HG03039 (cell line): ENCODE results near the gene SLC9A5.

Experiments
- ATAC-seq: cut with Tn5 transposase; IDR thresholded peaks from one replicate; pipeline ENCODE4 v1.9.1; 2021; ENCODE audit warnings: mild to moderate bottlenecking, moderate library complexity; ENCODE audit not compliant: unreplicated experiment

The SLC9A5 gene

DNA sequence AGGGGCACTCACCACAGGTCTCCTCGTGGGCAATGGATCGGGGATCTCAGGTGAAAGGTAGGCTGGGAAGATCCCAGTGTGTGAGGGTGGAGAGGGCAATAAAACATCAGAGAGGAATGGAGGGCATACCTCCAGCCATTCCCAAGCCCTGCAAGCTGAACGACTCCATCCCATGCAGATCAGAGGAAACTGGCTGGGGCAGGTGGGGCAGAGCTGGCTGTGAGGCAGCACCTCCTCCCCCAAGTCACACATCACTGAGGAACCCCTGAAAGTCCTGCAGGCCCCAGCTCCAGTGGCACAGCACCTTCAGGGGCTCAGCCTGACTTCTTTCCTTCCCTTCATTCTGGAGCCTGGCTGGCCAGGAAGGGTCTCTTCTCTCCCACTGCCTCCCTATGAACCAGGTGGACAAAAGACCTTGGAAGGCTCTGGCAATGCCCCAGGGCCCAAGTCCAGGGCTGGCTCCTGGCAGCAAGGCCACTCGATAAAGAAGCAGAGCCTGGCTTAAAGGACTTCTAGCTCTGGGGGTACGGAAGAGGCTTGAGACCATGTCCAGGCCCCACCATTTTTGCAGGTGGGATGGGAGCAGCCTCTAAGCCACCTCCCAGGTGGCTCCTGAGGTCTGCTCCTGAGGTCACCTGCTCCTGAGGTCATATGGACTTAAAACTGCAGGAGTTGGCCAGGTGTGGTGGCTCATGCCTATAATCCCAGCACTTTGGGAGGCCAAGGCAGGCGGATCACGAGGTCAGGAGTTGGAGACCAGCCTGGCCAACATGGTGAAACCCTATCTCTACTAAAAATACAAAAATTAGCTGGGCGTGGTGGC is 35.4 kb upstream of the SLC9A5 start:
- ATAC-seq: no peak

DNA sequence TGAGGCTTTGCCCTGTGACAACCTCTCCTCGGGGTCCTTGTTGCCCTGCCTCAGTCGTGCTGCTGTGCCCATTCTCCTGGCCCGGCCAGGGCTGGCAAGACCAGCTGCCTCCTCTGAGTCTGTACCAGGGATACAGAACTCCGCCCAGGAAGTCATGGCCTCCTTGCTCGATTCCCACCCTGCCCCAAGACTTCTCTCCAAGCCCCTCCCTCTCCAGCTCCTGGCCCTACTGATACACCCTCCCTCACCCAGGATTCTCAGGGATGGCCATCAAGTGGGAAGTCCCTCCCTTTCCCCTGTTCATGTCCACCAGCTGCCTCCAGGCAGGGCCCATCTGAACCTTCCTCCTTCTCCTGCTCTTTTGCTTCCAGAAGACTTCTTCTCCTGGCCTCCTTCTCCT is 33.1 kb upstream of the SLC9A5 start:
- no peak for ATAC-seq

DNA sequence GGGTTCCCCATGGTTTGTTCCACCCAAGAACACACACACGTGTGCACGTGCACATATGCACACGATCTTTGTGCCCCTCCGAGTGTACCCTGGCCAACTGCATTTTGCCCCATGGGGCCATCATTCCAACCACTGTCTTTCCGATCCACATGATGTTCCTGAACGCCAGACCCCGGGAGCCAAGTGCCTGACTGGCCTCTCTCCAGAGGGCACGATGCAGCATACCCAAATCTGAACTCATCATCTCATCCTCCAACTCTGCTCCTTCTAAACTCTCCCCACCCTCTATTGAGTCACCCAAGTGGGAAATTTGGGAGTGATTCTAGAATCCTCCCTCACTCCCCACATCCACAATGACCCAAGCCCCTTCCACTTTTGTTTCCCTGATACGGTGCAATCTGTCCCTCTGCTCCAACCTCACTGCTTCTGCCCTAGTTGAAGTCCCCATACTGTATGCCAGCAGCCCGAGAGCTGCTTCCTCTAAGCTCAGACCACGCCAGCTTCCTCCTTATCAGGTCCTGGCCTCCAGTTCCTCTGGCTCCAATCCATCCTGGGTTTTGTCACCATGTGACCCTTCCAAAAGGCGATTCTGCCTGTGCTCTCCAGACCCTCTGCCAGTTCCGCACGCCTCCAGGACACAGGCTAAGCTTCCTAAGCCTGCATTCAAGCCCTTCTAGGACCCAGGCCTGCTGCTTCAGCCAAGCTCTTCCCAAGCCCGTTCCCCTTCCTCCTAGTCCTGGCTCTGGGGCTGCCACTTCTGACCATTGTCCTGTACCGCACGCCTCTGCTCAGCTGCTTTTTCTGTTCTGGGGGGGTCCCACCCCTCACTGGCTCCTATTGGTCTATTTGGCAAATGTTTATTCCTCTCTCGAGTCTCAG is 31.9 kb upstream of the SLC9A5 start:
- ATAC-seq: no peak

DNA sequence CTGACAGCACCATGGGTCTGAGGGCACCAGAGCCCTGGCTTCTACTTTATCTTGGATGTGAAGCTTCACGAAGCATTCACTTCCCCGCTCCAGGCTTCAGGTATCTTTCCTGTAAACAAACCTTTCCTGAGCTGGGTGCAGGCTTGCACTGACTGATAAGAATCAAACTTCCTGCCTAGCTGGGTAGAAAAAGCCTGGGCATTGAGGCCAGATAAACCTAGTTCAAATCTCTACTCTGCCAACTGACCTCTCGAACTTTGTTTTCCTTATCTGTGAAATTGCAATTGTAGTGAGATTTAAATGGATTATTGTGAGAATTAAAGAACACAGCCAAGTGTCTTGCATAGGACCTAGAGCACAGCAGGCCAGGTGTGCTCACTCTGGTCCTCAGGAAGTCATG is 24.8 kb upstream of the SLC9A5 start:
- ATAC-seq: no peak

- no peak for ATAC-seq
These were observed 22.4 kb upstream of the SLC9A5 start for GRCh38 chr16:67226295-67226803.

GRCh38 chr16:67226804-67227566 is 21.8 kb upstream of the SLC9A5 start, which contains the start of gene TMEM208:
TMEM208 (plus strand) TSS chr16:67227130; CDS start chr16:67227219, 89 bp downstream.
- ATAC-seq: peak; percentile 78

GRCh38 chr16:67227567-67227921 is 21.2 kb upstream of the SLC9A5 start:
- ATAC-seq: no peak

- no peak for ATAC-seq
These were observed 20.6 kb upstream of the SLC9A5 start for GRCh38 chr16:67228034-67228785.

GRCh38 chr16:67228905-67229304 is 19.9 kb upstream of the SLC9A5 start:
- ATAC-seq: no peak

GRCh38 chr16:67229906-67230808 is 18.6 kb upstream of the SLC9A5 start:
- ATAC-seq: no peak

DNA sequence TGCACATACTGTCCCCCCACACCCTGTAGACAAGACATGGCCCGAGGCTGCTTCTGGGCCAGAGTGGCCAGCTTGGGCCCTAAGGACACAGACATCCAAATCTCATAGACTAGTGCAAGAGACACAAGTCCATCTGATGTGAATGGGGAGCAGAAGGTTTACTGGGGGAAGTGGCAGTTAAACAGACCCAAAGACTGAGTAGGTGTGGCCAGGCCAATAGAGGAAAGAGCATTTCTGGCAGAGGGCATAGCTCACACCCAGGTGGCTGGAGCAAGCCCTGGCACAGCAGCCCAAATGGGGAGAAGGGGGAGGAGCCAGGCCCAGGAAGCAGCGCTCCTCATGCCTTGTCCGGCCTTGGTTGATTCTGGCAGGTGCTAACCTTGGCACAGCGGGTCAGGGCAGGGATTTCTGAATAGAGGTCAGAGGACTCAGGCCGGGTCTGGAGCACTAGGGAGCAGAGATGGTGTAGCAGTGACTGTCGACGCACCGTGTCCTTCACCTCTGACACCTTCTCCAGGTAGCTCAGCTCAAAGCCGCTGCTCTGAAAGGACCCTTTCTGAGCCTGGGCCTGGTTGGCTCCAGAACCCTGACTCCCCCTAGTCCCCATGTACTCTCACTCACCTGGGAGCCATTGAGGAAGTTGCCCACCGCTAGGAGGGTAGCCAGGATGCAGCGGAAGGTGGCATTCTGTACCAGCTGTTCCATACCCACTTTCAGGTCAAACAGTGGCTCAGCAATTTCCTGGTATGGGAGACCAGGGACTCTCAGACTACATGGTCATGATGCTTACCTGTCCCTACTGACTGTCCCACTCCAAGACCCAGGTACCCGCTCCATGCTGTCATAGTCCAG is 17.7 kb upstream of the SLC9A5 start:
- no peak for ATAC-seq

GRCh38 chr16:67233596-67233995 is 15.2 kb upstream of the SLC9A5 start:
- ATAC-seq: no peak

DNA sequence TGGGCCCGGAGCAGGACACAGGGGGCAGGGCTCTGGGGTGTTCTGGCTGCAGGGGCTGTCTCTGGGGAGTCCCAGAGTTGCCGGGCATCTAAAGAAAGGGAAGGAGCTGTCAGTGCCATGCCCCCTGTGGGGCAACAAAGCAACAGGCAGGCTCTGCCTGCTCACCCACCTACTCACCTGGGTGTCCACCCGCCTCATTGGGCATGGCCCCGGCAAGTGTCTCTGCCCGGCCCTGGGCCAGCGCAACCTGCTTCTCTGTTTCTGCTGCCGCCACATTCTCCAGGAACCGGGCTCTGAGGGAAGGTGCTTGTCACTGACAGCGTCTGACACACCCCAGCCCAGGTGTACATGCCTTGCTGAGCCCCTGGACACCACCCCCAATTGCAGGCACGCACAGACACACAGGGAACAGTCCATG is 14.6 kb upstream of the SLC9A5 start:
- no peak for ATAC-seq

- ATAC-seq: no peak
These were observed 12.8 kb upstream of the SLC9A5 start for GRCh38 chr16:67235816-67236562.

DNA sequence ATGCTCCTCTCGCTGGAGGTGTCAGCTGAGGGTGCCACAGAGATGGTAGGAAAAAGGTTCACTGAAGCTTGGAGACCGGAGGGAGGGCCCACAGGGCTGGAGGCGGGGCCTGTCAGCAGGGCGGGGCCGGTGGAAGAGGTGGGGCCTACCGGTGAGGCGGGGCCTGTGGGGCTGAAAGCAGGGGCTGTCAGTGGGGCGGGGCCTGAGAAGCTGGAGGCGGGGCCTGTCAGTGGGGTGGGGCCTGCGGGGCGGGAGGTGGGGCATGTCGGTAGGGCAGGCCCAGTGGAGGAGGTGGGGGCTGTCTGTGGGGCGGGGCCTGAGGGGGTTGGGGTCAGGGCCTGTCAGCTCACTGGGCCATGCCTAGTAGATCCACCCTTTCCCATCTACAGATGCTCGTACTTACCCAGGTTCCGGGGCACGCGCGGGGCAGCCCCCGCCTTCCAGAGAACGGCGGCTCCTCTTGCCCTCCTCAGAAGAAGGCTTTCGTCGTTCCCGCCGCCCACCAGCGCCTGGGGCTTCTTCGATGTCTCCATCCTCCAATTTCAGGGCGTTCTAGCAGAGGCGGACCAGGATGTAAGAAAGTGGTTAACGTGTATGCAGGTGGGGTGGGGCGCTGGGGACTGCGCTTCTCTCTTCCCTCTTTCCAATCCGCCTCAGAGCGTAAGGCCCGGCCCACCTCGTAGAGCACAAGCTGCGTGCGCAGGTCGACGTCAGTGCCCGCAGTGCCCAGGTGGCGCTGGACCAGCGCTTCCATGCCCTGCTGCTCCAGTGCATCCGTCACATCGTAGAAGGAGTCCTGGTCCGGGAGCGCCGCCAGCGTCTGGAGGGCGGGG is 12.0 kb upstream of the SLC9A5 start:
- no peak for ATAC-seq

- ATAC-seq: no peak
These were observed 11.1 kb upstream of the SLC9A5 start for GRCh38 chr16:67237396-67238277.
